Activated CD4-positive, alpha-beta T cell treated with anti-CD3 and anti-CD28 coated beads, Interleukin-2, Interleukin-6, amounts not matched to agents 100 ng/mL and 50 ng/mL, durations not matched to agents 16 hours and 8 hours (primary cell): ENCODE data around the gene LHFPL2.

Experiments used
- DNase-seq: peaks from one replicate; pipeline ENCODE4 v3.0.0-alpha.2; 2020

LHFPL2 gene

DNA sequence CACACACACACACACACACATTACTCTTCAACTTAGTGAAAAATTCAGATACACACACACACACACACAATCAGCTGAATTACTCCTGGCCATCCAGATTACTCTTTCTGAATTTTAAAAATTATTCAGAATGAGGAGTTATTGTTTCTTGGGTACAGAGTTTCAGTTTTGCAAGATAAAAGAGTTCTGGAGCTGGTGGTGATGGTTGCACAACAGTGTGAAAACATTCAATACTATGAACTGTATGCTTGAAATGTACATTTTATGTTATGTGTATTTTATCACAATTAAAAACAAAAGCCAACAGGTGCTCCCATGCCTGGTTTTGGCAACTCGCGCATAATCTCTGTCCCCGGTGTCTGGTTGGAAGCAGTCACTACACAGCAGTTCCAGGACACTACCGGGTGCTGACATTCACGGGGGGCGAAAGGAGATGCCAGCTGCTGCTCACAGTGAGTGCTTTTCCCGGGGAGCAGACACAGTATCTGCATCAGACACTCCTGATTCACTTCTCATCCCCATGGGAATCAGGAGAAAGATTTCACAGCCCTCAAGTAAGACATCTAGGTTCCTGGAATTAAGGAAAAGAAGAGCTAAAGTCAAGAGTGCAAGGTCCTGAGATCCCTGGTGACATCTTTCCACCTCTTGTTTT lies 55.7 kb downstream of the LHFPL2 start:
- DNase-seq, result no peak

DNA sequence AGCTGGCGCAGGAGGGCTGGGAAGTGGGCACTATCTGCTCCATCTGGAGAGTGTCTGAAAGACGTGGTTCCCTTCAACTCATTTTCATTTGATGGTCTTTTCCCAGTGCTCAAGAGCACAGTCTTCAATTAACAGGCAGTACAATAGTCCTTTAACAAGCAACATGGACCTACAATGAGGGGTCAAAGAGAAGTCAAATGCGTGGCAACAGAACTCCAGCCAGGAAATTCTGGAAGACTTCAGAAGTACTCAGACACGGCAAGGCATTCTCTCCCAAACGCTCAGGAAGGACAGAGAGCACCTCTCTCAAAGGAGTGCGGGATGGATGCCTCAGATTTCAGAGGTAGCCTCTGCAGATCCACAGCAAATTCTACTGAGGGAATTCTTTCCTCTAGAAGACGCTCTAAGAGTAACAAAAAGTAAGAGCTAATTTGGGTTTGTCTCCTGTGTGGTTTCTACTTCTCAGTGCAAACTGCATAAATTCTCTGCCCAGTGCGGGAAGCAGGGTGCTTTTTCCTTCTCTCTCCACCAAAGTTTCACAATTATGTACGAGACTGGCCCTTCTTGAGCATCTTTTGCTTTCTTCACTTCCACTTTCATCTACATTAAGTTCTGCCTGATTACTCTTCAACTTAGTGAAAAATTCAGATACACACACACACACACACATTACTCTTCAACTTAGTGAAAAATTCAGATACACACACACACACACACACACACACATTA lies 56.4 kb downstream of the LHFPL2 start:
- DNase-seq, result no peak

DNA sequence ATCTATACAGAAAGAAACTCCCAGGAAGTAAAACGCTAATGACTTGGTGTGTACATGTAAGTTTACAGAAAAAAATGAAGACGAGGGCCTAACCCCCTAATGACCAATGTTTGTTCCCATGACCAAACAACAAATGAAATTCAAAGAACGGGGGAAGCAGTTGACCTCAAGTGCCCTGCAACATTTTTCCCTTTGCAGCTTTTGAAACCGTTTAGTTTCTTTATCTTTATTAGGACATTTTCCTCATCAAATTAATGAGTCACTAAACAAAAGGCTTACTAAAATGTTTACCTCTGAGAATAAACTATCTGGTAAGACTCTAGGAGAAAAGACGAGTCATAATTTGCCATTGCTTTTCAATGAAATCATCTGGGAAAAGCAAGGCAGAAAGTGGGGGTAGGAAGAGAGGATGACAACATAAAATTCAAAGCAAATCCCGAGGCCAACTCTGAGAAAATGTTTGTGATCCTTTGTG lies 57.4 kb downstream of the LHFPL2 start:
- DNase-seq, result no peak

GRCh38 chr5:78589923-78590322 lies 58.6 kb downstream of the LHFPL2 start:
- no peak for DNase-seq

DNA sequence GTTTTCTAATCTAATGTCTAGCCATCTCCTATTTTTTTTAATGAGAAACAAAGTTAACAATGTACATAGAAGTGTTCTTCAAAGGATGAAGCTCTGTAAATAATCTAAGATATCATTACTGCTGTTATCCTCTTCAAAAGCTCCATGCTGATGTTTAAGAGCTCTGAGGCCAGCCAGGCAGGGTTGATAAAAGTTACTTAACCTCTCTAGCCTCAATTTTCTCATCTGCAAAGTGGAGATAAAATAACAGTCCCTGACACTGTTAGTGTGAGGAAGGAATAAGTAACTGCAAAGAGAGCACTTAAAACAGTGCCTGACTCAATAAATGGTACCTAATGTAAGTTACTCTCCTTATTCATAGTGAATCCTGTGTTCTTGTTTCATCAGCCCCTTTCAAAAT lies 60.1 kb downstream of the LHFPL2 start:
- DNase-seq, result no peak

DNA sequence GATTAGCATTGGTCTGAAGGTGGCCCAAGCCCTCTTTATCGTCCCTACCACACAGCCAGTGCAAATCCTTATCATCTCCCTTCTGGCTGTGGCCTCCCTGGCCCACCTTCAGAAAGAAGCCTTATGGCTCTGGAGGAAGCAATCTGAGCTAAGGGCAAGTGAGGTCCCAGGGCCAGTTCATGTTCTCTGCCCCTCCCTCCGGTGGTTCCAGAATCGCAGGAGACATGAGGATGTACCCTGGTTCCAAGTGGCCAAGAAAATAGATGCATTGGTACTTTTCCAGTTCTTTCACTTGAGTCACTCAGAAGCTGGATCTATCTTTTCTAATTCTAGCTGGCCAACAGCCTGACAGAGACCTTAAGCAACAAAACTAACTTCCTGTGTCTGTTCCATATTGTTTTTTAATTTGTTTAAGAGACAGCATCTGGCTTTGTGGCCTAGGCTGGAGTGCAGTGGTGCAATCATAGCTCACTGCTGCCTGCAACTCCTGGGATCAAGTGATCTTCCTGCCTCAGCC lies 60.7 kb downstream of the LHFPL2 start:
- no peak for DNase-seq

DNA sequence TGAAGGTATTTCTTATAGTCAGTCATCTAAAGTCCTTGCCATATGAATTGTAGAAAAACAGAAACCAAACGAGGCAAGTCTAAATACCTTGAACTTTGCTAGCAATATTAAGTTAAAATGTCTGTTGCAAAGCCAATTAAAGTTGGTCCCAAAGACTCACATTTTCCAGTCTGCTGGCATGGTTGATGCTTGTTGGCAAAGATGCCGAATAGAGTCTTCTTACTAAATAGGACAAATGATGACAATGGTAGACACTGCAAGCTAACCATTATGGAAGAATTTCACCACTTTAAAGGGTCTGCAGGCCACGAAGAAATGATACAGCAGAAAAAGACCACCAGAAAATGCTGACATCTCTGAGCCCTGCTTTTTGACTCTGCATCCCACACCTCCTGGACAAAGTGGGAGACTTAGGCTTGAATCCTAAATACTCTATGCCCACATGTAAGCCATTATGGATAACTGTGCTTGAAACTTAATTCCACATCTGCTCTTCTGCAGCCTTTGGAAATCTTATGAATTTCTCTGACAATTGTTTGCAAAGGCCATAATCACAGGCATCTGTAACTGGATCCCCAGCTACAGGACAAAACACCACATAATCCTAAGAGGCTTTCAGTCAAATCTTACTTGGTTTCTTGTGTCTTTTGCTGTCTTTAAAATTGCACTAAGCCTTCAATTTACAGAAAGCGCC lies 61.3 kb downstream of the LHFPL2 start:
- no peak for DNase-seq

DNA sequence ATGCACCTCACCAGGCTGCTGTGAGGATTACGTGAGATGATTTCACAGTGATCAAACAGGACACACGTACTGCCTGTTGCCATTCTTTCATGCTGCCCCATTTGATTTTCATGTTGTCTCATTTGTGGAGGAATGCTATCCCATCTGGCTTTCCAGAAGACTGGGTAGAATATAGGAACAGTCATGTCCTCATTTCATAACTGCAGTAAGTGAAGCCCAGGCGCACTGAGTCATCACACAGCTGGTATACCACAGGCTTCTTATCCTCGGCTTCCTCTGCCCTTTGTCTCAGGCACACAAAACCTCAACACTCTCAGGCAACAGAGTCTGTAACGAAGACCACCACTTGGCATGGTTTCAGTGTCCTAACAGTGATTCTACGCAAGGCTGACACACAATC lies 62.3 kb downstream of the LHFPL2 start:
- peak; percentile 31 for DNase-seq

- DNase-seq, result no peak
These were observed 70.6 kb downstream of the LHFPL2 start for GRCh38 chr5:78578015-78578414.

DNA sequence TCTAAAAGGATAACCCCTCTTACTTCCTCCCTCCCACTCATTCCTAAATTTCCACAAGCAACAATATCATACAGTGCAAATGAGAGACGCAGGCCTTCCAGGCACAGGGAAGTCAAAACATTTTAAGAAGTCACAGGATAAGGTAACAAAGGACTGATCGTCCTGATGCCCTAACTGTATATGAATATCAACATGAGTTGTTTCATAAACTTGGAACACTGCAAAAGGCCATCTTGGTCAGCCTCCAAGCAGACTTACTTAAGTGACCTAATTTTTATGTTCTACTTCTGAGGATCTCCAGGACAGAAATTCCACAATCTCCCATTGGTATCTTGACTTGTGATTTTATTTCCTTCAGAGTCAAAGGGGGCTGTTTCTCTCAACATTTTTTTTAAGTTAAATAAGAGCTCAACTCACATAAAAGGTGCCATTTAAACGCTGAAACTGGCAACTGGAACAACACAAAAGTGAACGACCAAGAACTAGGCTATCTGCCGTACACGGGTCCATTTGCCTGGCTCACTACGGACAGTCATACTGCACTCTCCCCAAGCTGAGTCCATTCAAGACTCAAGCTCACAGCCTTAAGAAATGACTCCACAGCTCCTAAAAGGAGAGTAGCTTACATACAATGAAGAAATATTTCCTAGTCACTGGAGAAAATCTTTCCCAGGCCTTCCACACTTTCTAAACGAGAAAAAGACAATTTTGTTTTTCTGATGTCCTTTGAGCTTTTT lies 71.3 kb downstream of the LHFPL2 start:
- DNase-seq, result no peak

DNA sequence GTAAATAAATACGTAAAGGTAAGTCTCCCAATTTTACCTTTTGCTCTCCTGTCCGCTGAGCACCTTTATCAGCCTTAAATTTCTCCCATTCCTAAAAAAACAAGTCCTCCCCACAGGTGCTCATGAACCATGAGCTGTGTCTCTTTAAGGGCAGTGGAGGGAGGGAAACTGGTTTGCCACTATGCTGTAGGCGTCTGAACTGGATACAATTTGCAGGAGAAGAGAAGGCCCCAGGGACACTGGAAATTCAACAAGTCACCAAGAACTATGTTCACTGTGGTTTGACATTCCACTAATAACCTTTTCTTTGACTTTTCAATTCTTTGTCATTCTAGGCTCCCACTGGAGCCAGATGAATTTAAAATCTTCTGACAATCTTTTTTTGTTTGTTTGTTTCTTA lies 72.2 kb downstream of the LHFPL2 start:
- DNase-seq, result no peak

- DNase-seq, result peak; percentile 30
These were observed 73.8 kb downstream of the LHFPL2 start for GRCh38 chr5:78574731-78575161.

GRCh38 chr5:78574131-78574673 lies 74.4 kb downstream of the LHFPL2 start:
- DNase-seq, result no peak

DNA sequence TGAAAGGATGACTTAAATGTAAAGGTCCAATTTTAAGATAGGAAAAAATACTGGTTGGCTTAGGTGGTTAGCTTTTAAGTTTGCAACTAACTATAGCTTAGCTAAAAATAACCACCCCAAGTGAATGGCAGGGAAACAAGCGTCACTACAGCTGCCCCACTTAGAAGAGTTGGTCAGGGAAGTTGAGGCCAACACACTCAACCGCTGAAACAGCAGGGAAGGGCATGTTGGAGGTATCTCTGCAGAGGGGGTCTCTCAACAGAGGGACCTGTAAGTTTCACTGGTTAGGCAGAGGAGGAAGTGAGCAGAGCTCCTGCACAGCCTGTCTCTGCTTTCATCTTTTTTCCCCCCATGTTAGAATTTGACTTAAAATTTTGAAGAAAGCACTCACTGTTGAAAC lies 75.3 kb downstream of the LHFPL2 start:
- no peak for DNase-seq

- DNase-seq, result no peak
These were observed 77.9 kb downstream of the LHFPL2 start for GRCh38 chr5:78570646-78571045.

DNA sequence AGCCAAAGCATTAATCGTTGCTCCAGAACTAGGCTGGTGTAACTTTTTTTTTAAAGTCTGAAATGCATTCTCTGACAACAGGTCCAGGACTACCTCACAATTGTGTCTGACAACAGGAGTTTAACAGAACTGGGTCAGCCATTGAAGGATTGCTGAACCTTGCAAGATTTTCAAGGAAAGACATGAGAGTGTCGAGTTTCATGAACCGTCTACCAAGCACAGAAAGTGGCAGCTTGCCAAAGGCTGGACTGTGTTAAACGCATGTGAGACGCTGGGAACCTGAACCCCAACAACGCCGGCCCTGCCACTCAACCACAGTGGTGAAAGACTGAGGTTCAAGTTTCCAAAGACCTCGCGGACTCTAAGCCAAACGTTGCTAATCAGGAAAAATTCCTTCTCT lies 79.1 kb downstream of the LHFPL2 start:
- no peak for DNase-seq

DNA sequence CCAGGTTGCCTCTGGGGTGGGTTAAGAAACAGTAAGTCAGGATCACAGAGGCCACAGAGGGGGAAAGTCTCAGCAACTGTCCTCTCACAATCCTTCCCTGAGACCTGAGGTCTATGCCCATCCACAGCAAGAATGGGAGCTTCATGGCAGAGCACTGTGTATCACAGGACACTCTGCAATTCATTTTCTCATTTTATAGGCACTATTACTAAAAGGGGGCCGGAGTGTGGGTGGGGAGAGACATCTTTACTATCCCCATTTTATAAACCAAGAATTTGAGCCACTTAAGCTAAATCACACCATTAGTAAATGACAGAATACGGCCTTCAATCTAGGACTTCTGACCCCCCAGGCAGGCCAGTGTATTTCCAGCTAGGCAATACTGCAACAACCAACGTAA lies 79.9 kb downstream of the LHFPL2 start:
- DNase-seq, result no peak

- no peak for DNase-seq
These were observed 80.4 kb downstream of the LHFPL2 start for GRCh38 chr5:78568212-78568611.

GRCh38 chr5:78567617-78568016 lies 81.0 kb downstream of the LHFPL2 start:
- no peak for DNase-seq

DNA sequence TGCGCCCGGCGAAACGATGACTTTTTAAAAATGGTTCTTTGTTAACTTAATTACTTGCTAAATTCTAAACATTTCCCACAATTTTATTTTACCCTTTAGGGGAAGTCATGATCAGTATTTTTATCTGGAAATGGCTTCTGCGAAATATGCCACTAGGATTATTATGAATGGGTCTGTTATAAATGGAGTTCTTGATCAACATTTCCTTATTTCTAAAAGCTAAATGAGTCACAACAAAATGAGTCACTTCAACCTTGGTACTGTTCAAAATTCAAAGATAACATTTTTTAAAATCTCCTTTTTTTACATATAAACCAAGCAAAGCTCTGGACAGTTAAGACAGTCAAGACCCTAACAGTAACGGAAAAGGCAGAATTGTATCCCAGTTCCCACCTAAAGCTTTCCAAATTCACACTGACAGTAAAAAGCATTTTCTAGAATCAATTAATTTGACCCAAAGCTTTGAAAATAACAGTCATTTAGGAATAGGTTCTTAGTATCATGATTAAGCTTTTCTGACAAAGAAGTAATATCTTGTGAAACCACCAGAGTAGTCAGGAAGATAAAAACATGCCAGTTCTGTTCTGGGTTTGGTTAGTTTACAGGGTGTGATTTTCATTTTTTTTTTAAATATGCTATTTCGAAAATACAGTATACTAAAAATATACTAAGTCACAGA lies 81.7 kb downstream of the LHFPL2 start:
- peak; percentile 29 for DNase-seq

- no peak for DNase-seq
These were observed 83.2 kb downstream of the LHFPL2 start for GRCh38 chr5:78565395-78565794.

GRCh38 chr5:78563621-78564020 lies 85.0 kb downstream of the LHFPL2 start:
- no peak for DNase-seq
